GM18517 (cell line): Measurements from ENCODE around the gene ALG3.

Experiments
- ATAC-seq: cut with Tn5 transposase; IDR thresholded peaks from one replicate; pipeline ENCODE4 v1.9.1; 2021; ENCODE audit warnings: mild to moderate bottlenecking, moderate library complexity; ENCODE audit not compliant: unreplicated experiment

ALG3 gene

DNA sequence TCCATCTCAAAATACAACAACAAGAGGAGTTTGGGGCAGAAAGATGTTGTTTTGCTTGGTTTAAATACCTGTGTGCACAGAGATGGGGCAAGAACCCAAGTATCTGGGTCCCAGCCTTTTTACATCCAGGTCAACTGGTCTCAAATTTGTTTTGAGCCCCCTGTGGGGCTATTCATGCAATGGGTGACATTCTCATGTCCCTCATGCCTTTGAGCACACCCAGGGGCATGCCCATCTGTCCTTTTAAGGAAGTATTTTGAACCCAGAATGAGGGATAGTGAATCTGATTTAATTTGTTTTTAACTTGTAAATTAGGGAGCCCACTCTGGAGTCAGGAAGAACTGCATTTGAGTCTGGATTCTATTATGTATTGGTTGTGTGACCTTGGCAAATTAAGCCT lies 47.9 kb downstream of the ALG3 start:
- ATAC-seq, result no peak

DNA sequence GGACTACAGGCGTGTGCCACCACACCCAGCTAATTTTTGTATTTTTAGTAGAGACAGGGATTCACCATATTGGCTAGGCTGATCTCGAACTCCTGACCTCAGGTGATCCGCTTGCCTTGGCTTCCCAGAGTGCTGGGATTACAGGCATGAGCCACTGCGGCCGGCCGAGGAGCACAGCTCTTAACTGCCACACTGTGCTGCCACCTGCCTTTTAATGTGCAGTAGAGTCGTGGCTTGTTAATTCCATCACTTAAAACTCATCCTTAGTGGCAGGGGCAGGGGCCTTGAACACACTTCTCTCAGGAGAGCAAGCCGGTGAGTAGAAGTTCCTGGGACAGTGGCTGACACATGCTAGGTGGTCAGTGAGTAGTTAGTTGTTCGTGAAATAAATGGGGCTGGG lies 50.3 kb downstream of the ALG3 start:
- no peak for ATAC-seq

DNA sequence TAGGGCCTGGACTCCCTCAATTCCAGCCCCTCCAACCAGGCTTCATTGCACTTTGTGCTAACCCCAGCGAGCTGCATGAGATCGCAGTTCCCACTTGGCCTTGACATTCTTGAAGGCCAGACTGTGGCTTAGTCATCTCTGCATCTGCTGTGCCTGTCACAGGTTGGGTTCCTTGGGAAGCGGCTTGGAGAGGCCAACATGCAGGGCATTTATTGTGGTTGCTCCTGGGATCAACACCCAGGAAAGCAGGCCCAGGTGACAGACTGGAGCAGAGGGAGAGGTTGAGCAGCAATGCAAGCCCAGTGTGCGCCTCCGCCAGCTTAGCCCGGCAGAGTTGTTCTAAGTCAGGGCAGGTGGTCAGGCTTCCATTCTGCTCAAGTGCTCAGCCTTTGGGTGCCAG lies 52.2 kb downstream of the ALG3 start:
- no peak for ATAC-seq

- no peak for ATAC-seq
These were observed 54.7 kb downstream of the ALG3 start for GRCh38 chr3:184193991-184194539.

GRCh38 chr3:184192889-184193288 lies 55.9 kb downstream of the ALG3 start:
- no peak for ATAC-seq
